HAP-1 (cell line): Measurements from ENCODE around the gene RGS6.

Source experiments
- DNase-seq, 2 experiments: peaks; one replicate each; pipeline ENCODE4 v3.0.0-alpha.2; 2016 to 2020; ENCODE audit warnings: low spot score in 2 of 2
- H3K27me3 ChIP-seq: fragments of 250-450 bp; sonication (Bioruptor Pico); 2 replicates; pipeline ENCODE4 v1.5.1; 2020; ENCODE audit warnings: low read depth, mild to moderate bottlenecking, moderate library complexity
- H3K36me3 ChIP-seq: fragments of 250-450 bp; sonication (Bioruptor Pico); replicated peaks from 2 replicates; pipeline ENCODE4 v1.5.1; 2020; ENCODE audit warnings: mild to moderate bottlenecking
- H3K4me1 ChIP-seq: fragments of 250-450 bp; sonication (Bioruptor Pico); 2 replicates; pipeline ENCODE4 v1.5.1; 2020; ENCODE audit warnings: mild to moderate bottlenecking
- H3K4me3 ChIP-seq: fragments of 250-450 bp; sonication (Bioruptor Pico); 2 replicates; pipeline ENCODE4 v1.5.1; 2020; ENCODE audit warnings: mild to moderate bottlenecking, moderate library complexity
- H3K9me3 ChIP-seq: fragments of 250-450 bp; sonication (Bioruptor Pico); 2 replicates; pipeline ENCODE4 v1.5.1; 2020; ENCODE audit warnings: mild to moderate bottlenecking, moderate library complexity
- in situ Hi-C: fragments of 300-500 bp; cut with MboI; formaldehyde crosslinking; loops from 3 replicates; pipeline ENCODE4 v1.14.3; 2020; ENCODE audit warnings: low sequenced_read_pairs, inconsistent platforms, mixed read lengths

The RGS6 gene

DNA sequence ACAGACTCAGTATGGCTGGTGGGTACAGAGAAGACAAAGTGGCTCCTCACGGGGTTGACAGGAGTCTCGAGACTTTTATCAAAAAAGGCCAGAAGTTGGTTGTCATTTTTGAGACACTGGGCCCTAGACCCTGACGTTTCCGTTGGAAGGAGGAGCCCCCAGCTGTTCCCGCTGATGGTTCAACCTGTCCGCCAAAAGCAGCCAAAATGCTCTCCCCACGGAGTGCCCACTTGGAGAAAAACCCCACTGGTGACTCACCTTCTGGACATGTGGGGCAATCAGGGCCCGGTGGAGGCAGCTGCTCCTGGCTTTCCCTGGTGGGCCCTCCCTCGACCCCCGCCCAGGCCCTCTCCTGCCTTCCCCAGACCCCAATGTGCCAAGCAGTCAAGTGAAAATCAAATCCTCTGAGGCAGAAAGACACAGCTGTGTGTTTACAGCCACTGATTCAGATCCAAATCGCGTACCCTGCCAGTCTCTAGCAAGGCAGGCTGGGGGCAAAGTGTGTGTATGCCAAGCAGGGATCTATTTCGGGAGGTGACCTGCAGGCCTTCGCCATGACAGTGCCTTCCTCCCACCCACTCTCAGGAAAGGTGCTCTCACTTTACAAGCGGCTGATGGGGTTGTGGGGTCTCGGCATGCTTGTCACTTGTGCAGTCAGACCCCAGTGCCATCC, 614.3 kb downstream of the RGS6 start:
- no peak for DNase-seq
- Histone ChIP-seq H3K9me3 (no peaks in the 10 kb centered on the region), H3K27me3 (peaks cover 3% of the 10 kb centered on the region), H3K36me3 (no peaks in the 10 kb centered on the region), H3K4me3 (no peak overlapping the region), H3K4me1 (no peaks in the 10 kb centered on the region)
- in situ Hi-C loops, result no loop called here

DNA sequence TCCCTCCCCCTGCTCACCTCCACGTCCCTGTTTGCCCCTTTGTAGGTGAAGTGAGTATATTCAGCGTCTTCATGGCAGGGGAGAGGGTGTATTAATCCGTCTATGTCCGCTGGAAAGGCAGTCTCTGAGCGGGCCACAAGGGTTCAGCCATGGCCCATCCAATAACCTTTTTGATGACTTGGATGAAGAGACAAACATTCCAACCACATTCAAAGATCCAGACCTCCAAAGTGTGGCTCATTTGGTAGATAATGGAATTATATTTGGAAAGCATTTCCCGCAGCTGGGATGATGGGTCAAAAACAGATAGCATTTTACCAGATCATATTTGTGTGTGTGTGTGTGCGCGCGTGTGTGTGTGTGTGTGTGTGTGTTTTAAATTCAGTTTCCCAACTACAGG, 615.8 kb downstream of the RGS6 start:
- H3K4me1 ChIP-seq, result no peaks in the 10 kb centered on the region
- H3K4me3 ChIP-seq, result no peak overlapping the region
- in situ Hi-C loops, result no loop called here
- no peaks in the 10 kb centered on the region for H3K9me3 ChIP-seq
- DNase-seq, result no peak
- H3K27me3 ChIP-seq, result peaks cover 3% of the 10 kb centered on the region
- no peaks in the 10 kb centered on the region for H3K36me3 ChIP-seq

DNA sequence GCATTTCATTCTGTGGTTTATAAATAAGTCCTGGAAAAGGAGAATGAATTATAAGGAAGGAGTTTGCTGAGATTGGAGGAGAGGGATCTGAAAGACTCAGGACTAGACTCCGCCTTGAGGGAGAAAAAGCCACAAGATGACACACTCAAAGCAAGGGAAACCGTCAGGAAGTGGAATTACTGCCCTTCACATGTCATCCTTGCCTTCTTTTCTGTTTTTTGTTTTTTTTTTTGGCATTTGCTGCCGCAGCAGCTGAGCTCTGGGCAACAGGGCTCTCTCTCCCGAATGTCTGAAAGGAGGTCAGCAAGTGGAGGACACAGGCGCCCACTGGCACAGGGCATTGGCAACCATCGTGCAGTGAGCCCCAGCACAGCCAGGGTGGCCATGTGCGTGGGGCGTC, 616.8 kb downstream of the RGS6 start:
- H3K4me1 ChIP-seq, result no peaks in the 10 kb centered on the region

DNA sequence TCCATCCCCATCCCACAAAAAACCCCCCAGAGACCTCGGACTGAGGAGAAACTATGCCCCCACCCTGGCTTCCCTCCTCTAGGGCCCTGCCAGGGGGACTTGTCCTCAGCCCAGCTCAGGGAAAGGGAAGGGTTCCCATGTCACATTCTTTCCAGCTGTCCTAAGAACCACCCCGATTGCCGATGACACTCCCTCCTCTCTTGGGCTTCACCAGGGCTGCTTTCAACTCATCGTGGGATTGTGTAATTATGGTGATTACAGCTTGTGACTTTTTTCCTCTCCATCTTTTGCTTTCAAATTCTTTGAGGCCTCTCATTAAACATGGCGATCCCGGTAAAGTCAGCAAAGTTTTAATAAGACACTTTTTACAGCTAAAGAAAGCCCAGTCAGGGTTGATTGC, 617.6 kb downstream of the RGS6 start:
- peaks cover 3% of the 10 kb centered on the region for H3K27me3 ChIP-seq
- in situ Hi-C loops, result no loop called here
- no peaks in the 10 kb centered on the region for H3K9me3 ChIP-seq
- no peaks in the 10 kb centered on the region for H3K36me3 ChIP-seq
- no peak for DNase-seq
- no peaks in the 10 kb centered on the region for H3K4me1 ChIP-seq
- H3K4me3 ChIP-seq, result no peak overlapping the region

More for the DNA sequence above, 616.8 kb downstream of the RGS6 start:
- DNase-seq, result no peak
- Histone ChIP-seq H3K4me3 (no peak overlapping the region), H3K36me3 (no peaks in the 10 kb centered on the region), H3K9me3 (no peaks in the 10 kb centered on the region), H3K27me3 (peaks cover 3% of the 10 kb centered on the region)
- in situ Hi-C loops, result no loop called here

DNA sequence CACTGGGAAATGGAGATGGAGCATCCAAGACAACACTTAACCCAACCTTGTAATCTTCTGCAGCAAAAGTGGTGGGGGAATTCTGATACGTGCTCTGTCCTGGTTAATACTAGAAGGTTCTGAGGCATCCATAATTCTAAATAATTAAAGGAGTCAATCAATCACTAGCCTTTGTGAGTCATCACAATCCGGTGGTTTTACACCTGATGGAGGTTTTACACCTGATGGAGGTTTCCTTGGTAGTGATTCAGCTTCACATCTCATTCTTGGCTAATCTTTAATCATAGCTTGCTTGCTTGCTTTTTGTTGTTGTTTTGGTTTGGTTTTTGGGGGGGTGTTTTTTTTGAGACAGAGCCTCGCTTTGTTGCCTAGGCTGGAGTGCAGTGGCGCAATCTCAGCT, 618.3 kb downstream of the RGS6 start:
- H3K36me3 ChIP-seq, result no peaks in the 10 kb centered on the region
- H3K9me3 ChIP-seq, result no peaks in the 10 kb centered on the region
- no peaks in the 10 kb centered on the region for H3K4me1 ChIP-seq
- in situ Hi-C loops, result no loop called here
- DNase-seq, result no peak
- no peak overlapping the region for H3K4me3 ChIP-seq
- peaks cover 3% of the 10 kb centered on the region for H3K27me3 ChIP-seq

DNA sequence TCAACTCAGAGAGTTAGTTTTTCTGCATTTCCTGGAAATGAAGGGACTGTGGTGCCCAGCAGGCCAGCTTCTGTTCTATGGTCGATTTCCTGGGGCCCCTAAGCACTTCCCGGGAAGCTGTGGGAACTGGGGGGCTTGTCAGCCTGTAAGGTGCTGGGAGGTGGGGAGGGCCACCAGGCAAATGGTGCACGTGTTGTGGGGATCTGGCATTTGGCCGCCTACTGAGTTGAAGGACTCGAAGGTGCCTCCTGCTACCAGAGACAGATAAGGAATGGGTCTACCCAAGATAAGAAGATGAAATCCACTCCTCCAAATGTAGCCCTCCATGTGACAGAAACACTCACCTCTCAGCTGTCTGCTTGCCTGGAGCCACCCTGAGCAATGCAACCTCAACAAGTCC, 620.0 kb downstream of the RGS6 start:
- no peak overlapping the region for H3K4me3 ChIP-seq
- H3K27me3 ChIP-seq, result peaks cover 3% of the 10 kb centered on the region
- H3K4me1 ChIP-seq, result no peaks in the 10 kb centered on the region
- DNase-seq, result no peak
- H3K9me3 ChIP-seq, result no peaks in the 10 kb centered on the region
- in situ Hi-C loops, result no loop called here
- no peaks in the 10 kb centered on the region for H3K36me3 ChIP-seq

DNA sequence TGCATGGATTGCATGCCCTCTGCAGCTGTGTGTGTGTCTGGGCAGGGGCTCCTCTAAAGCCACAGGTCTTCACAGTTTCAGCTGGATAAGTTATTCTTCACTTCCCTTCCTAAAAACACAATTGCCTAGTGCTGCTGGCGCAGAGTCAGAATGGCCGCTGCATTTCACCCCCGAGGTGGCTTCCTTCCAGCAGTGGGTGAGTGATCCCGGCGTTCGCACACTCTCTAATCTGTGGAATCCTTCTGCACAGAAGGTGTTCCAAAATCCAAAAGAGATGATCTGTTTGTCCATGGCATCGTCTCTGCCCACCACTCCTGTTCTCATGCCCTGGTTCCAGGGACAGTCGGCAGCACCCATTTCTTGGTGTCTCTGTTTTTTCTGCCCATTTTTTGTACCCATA, 620.9 kb downstream of the RGS6 start:
- H3K27me3 ChIP-seq, result peaks cover 1% of the 10 kb centered on the region
- H3K36me3 ChIP-seq, result no peaks in the 10 kb centered on the region
- DNase-seq, result no peak
- H3K4me3 ChIP-seq, result no peak overlapping the region
- in situ Hi-C loops, result no loop called here
- no peaks in the 10 kb centered on the region for H3K4me1 ChIP-seq
- H3K9me3 ChIP-seq, result no peaks in the 10 kb centered on the region

DNA sequence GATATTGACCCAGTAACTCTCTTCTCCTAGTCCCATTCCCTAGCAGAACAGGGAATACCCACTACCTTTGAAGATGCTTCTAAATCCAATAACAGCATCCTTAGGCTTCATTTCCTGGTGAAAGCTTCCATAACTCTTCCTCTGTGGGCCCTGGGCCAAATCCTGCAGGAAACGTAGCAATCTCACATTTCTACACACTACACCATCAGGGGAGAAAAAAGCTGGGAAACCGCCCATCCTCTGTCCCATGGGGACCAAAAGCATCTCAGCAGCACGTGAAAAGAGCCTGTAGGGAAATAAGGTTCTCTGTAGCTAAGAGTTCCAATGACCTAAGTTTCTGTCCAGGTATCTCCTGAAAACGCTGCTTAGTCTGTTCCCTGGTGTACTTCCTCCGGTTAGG, 621.4 kb downstream of the RGS6 start:
- no peak for DNase-seq
- Histone ChIP-seq H3K27me3 (no peaks in the 10 kb centered on the region; the same call in none of the 2 replicates), H3K36me3 (no peaks in the 10 kb centered on the region), H3K4me1 (no peaks in the 10 kb centered on the region), H3K9me3 (no peaks in the 10 kb centered on the region), H3K4me3 (no peak overlapping the region)
- in situ Hi-C loops, result no loop called here

DNA sequence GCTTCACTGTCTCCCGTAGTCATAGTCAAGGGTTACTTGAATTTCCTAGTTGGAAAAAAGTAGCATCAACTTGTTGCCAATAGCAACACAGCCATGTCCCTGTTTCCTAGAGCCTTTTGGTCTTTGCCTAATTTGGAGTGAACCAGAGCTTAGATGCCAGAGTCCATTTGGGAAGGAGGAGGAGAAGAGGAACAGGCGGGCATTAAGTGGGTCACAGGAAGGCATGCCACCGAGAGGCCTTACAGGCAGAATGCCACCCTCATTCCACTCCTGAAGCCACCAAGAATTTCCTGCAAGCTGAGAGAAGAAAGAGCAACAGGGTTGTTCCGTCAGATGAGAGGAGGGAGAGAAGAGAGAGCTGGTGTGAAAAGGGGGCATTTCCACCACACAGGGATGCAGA, 622.2 kb downstream of the RGS6 start:
- Histone ChIP-seq H3K9me3 (no peaks in the 10 kb centered on the region), H3K36me3 (no peaks in the 10 kb centered on the region), H3K27me3 (no peaks in the 10 kb centered on the region; the same call in 1 of the 2 replicates), H3K4me3 (no peak overlapping the region), H3K4me1 (no peaks in the 10 kb centered on the region)
- DNase-seq, result no peak
- in situ Hi-C loops, result no loop called here

DNA sequence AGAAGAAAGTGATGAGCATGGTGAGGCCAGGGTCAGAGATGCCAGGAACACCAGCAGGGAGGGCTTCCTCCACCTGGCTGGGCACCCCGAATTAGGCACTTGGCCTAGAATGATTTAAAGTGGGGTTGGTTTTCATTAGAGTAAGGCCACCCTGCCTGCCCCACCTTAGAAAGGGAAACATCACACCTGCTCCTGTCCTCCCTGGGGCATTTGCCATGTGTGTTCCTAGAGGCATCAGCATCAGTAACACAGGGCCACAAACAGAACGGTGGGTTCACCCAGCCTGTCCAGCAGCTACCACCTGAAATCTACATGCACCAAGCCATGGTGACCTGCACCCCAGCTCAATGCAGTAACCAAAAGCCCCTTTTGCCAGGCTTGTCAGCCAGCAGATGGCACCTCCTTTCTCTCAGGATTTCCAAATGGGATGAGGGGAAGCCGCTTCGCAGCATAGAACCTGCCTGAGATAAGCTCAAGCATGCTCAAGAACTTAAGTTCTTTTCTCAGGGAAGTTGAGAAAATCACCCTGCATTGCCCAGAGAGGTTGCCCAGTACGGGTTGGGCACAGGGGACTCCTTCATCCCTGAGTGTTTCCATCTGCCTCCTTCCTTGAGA, 622.9 kb downstream of the RGS6 start:
- no peak overlapping the region for H3K4me3 ChIP-seq
- in situ Hi-C loops, result no loop called here
- H3K9me3 ChIP-seq, result no peaks in the 10 kb centered on the region
- no peaks in the 10 kb centered on the region for H3K4me1 ChIP-seq
- H3K27me3 ChIP-seq, result no peaks in the 10 kb centered on the region; the same call in 1 of the 2 replicates
- H3K36me3 ChIP-seq, result no peaks in the 10 kb centered on the region
- DNase-seq, result no peak

DNA sequence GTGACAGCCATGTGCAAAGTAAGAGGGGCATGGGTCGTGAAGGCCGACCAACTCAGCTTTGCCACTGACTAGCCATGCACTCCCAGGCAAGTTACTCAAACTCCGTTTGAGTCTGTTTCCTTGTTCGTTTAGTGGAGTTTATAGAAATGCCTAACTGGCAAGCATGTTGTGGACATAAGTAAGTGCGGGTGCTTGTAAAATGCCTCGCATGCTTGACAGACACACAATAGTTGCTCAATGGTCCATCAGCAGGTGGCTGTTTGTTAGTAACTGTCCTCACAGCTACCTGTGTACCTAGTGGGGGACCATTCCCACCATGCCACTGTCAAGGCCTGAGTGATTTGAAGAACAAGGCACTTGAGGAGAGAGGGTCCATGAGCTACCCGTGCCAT, 623.4 kb downstream of the RGS6 start:
- Histone ChIP-seq H3K36me3 (no peaks in the 10 kb centered on the region), H3K9me3 (no peaks in the 10 kb centered on the region), H3K4me1 (no peaks in the 10 kb centered on the region), H3K27me3 (no peaks in the 10 kb centered on the region; the same call in 1 of the 2 replicates), H3K4me3 (no peak overlapping the region)
- in situ Hi-C loops, result no loop called here
- DNase-seq, result no peak

DNA sequence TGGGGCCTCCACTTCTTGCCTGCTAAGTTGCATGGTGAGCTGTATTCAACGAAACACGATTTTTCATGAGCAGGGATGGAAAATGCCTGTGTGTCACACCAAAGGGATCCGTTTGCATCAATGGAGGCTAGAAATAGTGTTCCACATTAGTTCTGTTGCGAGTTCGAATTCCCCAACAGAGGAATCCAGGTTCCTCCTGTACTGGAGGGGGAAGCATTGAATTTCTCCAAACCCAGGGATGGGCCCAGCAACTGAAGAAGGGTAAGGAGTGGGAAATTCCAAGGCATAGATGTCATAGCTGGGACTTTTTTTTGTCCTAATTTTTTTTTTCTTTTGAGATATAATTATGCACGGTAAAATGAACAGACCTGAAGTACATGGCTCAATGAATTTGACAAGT, 625.4 kb downstream of the RGS6 start:
- in situ Hi-C loops, result no loop called here
- no peaks in the 10 kb centered on the region for H3K36me3 ChIP-seq
- DNase-seq, result no peak

DNA sequence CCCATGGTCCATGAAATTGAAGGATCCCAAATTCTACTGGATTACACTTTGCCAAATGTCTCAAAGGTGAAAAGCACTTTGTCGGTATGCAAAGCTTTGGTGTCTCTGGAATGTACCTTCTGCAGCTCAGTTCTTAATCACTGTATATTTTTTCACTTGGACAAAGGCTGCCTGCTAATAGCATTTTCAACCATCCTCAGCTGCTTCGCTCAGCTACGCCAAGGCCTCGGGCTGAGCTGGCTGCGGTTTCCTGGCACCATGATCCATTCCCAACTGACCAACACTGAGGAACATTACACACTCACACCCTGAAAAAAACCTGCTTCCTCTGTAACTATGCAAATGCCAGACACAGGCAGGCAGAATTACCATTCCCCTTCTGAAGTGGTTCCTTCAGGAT, 626.5 kb downstream of the RGS6 start:
- H3K4me1 ChIP-seq, result no peaks in the 10 kb centered on the region
- no peaks in the 10 kb centered on the region for H3K36me3 ChIP-seq
- no peaks in the 10 kb centered on the region; the same call in 1 of the 2 replicates for H3K27me3 ChIP-seq
- DNase-seq, result no peak
- H3K9me3 ChIP-seq, result no peaks in the 10 kb centered on the region
- H3K4me3 ChIP-seq, result no peak overlapping the region
- in situ Hi-C loops, result no loop called here

More for the DNA sequence above, 625.4 kb downstream of the RGS6 start:
- Histone ChIP-seq H3K9me3 (no peaks in the 10 kb centered on the region), H3K4me1 (no peaks in the 10 kb centered on the region), H3K27me3 (no peaks in the 10 kb centered on the region; the same call in 1 of the 2 replicates), H3K4me3 (no peak overlapping the region)

DNA sequence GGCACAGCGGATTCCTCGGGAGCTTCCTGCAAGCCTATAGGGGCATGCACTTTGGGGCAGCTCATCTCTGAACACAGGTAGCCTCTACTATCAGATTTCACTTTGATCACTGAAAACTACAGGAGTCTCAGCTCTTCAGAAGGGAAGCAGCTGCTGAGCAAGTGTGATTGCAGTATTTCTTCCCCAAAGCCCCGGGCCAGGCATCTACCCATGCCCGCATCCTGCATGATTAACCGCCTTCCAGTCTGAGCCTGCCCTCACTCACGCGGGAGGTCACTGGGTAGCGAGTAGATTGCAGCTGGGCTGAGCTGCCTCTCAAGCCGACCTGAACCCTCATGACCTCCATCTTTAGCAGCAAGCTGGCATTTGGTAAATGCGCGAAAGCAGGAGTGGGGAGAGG, 627.0 kb downstream of the RGS6 start:
- Histone ChIP-seq H3K36me3 (no peaks in the 10 kb centered on the region), H3K4me3 (no peak overlapping the region), H3K9me3 (no peaks in the 10 kb centered on the region), H3K4me1 (no peaks in the 10 kb centered on the region), H3K27me3 (no peaks in the 10 kb centered on the region; the same call in 1 of the 2 replicates)
- in situ Hi-C loops, result no loop called here
- DNase-seq, result no peak
